Renal cortex interstitium (tissue), 15 donors: ENCODE results near the gene ARHGAP27. TPM values are rescaled to one million over a fixed set of nuclear protein-coding genes. Genes with fewer than 3 reads are reported as not detected.
"Not testable (repeated sequence)": the region's sequence is repeated elsewhere in the genome, so short reads cannot be mapped to it uniquely, and the experiment has no call there.

Source experiments
- DNase-seq, 11 donors: peaks; one replicate each; pipeline ENCODE4 v3.0.0-alpha.2; 2013; ENCODE audit warnings: low read depth in 9 of 11, low spot score in 4 of 11; ENCODE audit errors: extremely low read depth in 1 of 11
- long read RNA-seq, 16 experiments: transcript quantifications; one replicate each; lab custom pipeline, GENCODE V29; 2026
- polyA plus RNA-seq, 3 donors: library from polyadenylated mRNA; unstranded; fragments of 120-200 nt; gene quantifications; one replicate each; pipeline ENCODE4 v1.2.1, GENCODE V29; 2013; ENCODE audit not compliant: insufficient read length in 3 of 3

Gene ARHGAP27
- 10 to 100 TPM; 11.7 to 23.2 (median 14.5) TPM for polyA plus RNA-seq
- long read RNA-seq, donor 1, partial matches to known transcripts = 5 of 6 reads
- long read RNA-seq, donor 1, other reads (novel, unspliced or antisense) = 0 of 6 reads
- long read RNA-seq, donor 2 = 0 reads
- long read RNA-seq, donor 3, partial matches to known transcripts = 5 of 5 reads
- long read RNA-seq, donor 3, other reads (novel, unspliced or antisense) = 0 of 5 reads
- long read RNA-seq, donor 4 = 0 reads
- long read RNA-seq, donor 5 = 0 reads
- long read RNA-seq, donor 6, partial matches to known transcripts = 0 of 3 reads
- long read RNA-seq, donor 6, other reads (novel, unspliced or antisense) = 0 of 3 reads
- long read RNA-seq, donor 7, partial matches to known transcripts = 0 of 1 reads
- long read RNA-seq, donor 7, other reads (novel, unspliced or antisense) = 0 of 1 reads
- long read RNA-seq, donor 8 = 0 reads
- long read RNA-seq, donor 9, partial matches to known transcripts = 0 of 1 reads
- long read RNA-seq, donor 9, other reads (novel, unspliced or antisense) = 0 of 1 reads
- long read RNA-seq, donor 10, partial matches to known transcripts = 0 of 1 reads
- long read RNA-seq, donor 10, other reads (novel, unspliced or antisense) = 0 of 1 reads
- long read RNA-seq, donor 11, partial matches to known transcripts = 0 of 1 reads
- long read RNA-seq, donor 11, other reads (novel, unspliced or antisense) = 0 of 1 reads
- long read RNA-seq, donor 12 = 0 reads
- long read RNA-seq, donor 13 = 0 reads
- long read RNA-seq, donor 14, partial matches to known transcripts = 0 of 1 reads
- long read RNA-seq, donor 14, other reads (novel, unspliced or antisense) = 0 of 1 reads
- long read RNA-seq, donor 15, partial matches to known transcripts = 0 of 3 reads
- long read RNA-seq, donor 15, other reads (novel, unspliced or antisense) = 0 of 3 reads
- long read RNA-seq, donor 16 = 0 reads

- DNase-seq = no peak
Observed at GRCh38 chr17:45432405-45433158, at the start of gene ARHGAP27. ARHGAP27 (minus strand) TSS chr17:45432870; CDS start chr17:45430279, 2,591 bp downstream.

- not testable (repeated sequence) for DNase-seq
Observed at GRCh38 chr17:45482317-45482716, 49.6 kb upstream of the ARHGAP27 start.

- not testable (repeated sequence) for DNase-seq
Observed at GRCh38 chr17:45475436-45475835, 42.8 kb upstream of the ARHGAP27 start.

GRCh38 chr17:45472249-45472648 is 39.6 kb upstream of the ARHGAP27 start:
- not testable (repeated sequence) for DNase-seq

- DNase-seq = not testable (repeated sequence)
Observed at GRCh38 chr17:45469204-45469563, 36.5 kb upstream of the ARHGAP27 start.

GRCh38 chr17:45468293-45469203 is 35.9 kb upstream of the ARHGAP27 start:
- not testable (repeated sequence) for DNase-seq

- DNase-seq = not testable (repeated sequence)
Observed at GRCh38 chr17:45461524-45462327, 29.1 kb upstream of the ARHGAP27 start.

- not testable (repeated sequence) for DNase-seq
Observed at GRCh38 chr17:45460422-45460821, 27.8 kb upstream of the ARHGAP27 start.

GRCh38 chr17:45454341-45454740 is 21.7 kb upstream of the ARHGAP27 start:
- DNase-seq = not testable (repeated sequence)

GRCh38 chr17:45453731-45454130 is 21.1 kb upstream of the ARHGAP27 start:
- not testable (repeated sequence) for DNase-seq

- DNase-seq = not testable (repeated sequence)
Observed at GRCh38 chr17:45453225-45453534, 20.5 kb upstream of the ARHGAP27 start.

- DNase-seq = not testable (repeated sequence)
Observed at GRCh38 chr17:45452329-45453224, 19.9 kb upstream of the ARHGAP27 start.

GRCh38 chr17:45451660-45452059 is 19.0 kb upstream of the ARHGAP27 start:
- not testable (repeated sequence) for DNase-seq

- no peak for DNase-seq
Observed at GRCh38 chr17:45451131-45451530, 18.5 kb upstream of the ARHGAP27 start.

- not testable (repeated sequence) for DNase-seq
Observed at GRCh38 chr17:45449708-45450329, 17.1 kb upstream of the ARHGAP27 start.

GRCh38 chr17:45449260-45449659 is 16.6 kb upstream of the ARHGAP27 start:
- not testable (repeated sequence) for DNase-seq
